HCT116 (cell line): ENCODE results near the gene BET1L. TPM values are rescaled to one million over a fixed set of nuclear protein-coding genes. Genes with fewer than 3 reads are reported as not detected.

ENCODE experiments used
- ATAC-seq: fragments of 200-7000 bp; cut with Tn5 transposase; 2 replicates; pipeline ENCODE4 v1.9.1; 2020; ENCODE audit warnings: mild to moderate bottlenecking, moderate library complexity
- BruUV-seq: library from RNA; stranded (reverse); fragments of 400-500 nt; replicated peaks from 2 replicates; lab custom pipeline; 2021; lab: Mats Ljungman, UMichigan
- CTCF ChIA-PET: fragments of 300-600 bp; sonication (Branson Sonifier 250); formaldehyde crosslinking; loops from one replicate; lab custom pipeline; 2021; ENCODE audit warnings: antibody characterized with exemption; lab: Charles Lee
- POLR2A ChIA-PET: fragments of 300-600, 350-600 bp; sonication (Branson Sonifier 250); formaldehyde crosslinking; loops from one replicate; lab custom pipeline; 2021; ENCODE audit warnings: antibody characterized with exemption; lab: Charles Lee
- RAD21 ChIA-PET, 2 experiments: fragments of 300-600 bp; sonication (Branson Sonifier 250); formaldehyde crosslinking; loops; one replicate each; lab custom pipeline; 2023; ENCODE audit warnings: low total read pairs in 2 of 2; ENCODE audit not compliant: uncharacterized antibody in 2 of 2, unreplicated experiment in 2 of 2, low non-redundant PET in 1 of 2; lab: Charles Lee
- DNase-seq: peaks from one replicate; pipeline ENCODE4 v3.0.0-alpha.2; 2010; ENCODE audit warnings: low read depth, low spot score
- H2AFZ ChIP-seq: fragments of 200-600 bp; shearing (Covaris generic), sonication (generic); 2 replicates; pipeline ENCODE4 v1.6.1; 2017; ENCODE audit warnings: low read depth, mixed run types, mixed read lengths, antibody characterized with exemption, low read length; ENCODE audit not compliant: poor library complexity, severe bottlenecking
- H3K27ac ChIP-seq: 2 replicates; pipeline ENCODE4 v1.5.1; 2012; ENCODE audit warnings: low read depth, low read length
- H3K27me3 ChIP-seq: fragments of 200-600 bp; sonication (generic); 2 replicates; pipeline ENCODE4 v1.6.1; 2016; ENCODE audit warnings: mixed run types, low read length, mixed read lengths; ENCODE audit not compliant: insufficient read depth
- H3K36me3 ChIP-seq, 2 experiments: fragments of 200-500 bp in 1 of 2; fragments of 200-600 bp in 1 of 2; sonication (Bioruptor generic) in 1 of 2; sonication (generic) in 1 of 2; 2 replicates each; pipeline versions ENCODE4 v1.5.1 to v1.6.1; 2014 to 2016; ENCODE audit warnings: low read length in 2 of 2, inconsistent platforms in 1 of 2, mixed read lengths in 1 of 2, mixed run types in 1 of 2; ENCODE audit not compliant: insufficient read depth in 2 of 2, control insufficient read depth in 1 of 2
- H3K4me1 ChIP-seq, 2 experiments: fragments of 200-600 bp in 1 of 2; sonication (generic) in 1 of 2; 2 replicates each; pipeline versions ENCODE4 v1.5.1 to v1.6.1; 2012 to 2017; ENCODE audit warnings: low read length in 2 of 2, inconsistent platforms in 1 of 2, mild to moderate bottlenecking in 1 of 2, mixed read lengths in 1 of 2, mixed run types in 1 of 2, moderate library complexity in 1 of 2; ENCODE audit not compliant: insufficient read depth in 2 of 2, control insufficient read depth in 1 of 2
- H3K4me2 ChIP-seq: fragments of 200-600 bp; sonication (generic); 2 replicates; pipeline ENCODE4 v1.6.1; 2017; ENCODE audit warnings: mixed run types, low read length, mixed read lengths
- H3K4me3 ChIP-seq, 2 experiments: fragments of 200-600 bp in 1 of 2; sonication (generic) in 1 of 2; replicated peaks in 1 of 2; 2 replicates each; pipeline ENCODE4 v1.5.1; 2011 to 2016; ENCODE audit warnings: low read length in 2 of 2, control low read depth in 1 of 2, low read depth in 1 of 2, mild to moderate bottlenecking in 1 of 2, mixed read lengths in 1 of 2, mixed run types in 1 of 2
- H3K79me2 ChIP-seq: fragments of 200-600 bp; sonication (generic); 2 replicates; pipeline ENCODE4 v1.6.1; 2017; ENCODE audit warnings: mild to moderate bottlenecking, mixed run types, low read length, moderate library complexity, mixed read lengths; ENCODE audit not compliant: insufficient read depth
- H3K9ac ChIP-seq: fragments of 200-600 bp; sonication (generic); 2 replicates; pipeline ENCODE4 v1.6.1; 2016; ENCODE audit warnings: low read length, mixed read lengths
- H3K9me2 ChIP-seq: fragments of 200-600 bp; sonication (generic), shearing (Covaris generic); 2 replicates; pipeline ENCODE4 v1.6.1; 2017; ENCODE audit warnings: mixed run types, mild to moderate bottlenecking, moderate library complexity; ENCODE audit not compliant: insufficient read depth
- H3K9me3 ChIP-seq, 2 experiments: fragments of 200-500 bp in 1 of 2; fragments of 200-600 bp in 1 of 2; sonication (Bioruptor generic) in 1 of 2; sonication (generic) in 1 of 2; 2 replicates each; pipeline ENCODE4 v1.6.1; 2014 to 2017; ENCODE audit warnings: low read length in 2 of 2, mixed read lengths in 2 of 2, inconsistent platforms in 1 of 2, low read depth in 1 of 2, mild to moderate bottlenecking in 1 of 2, mixed run types in 1 of 2, moderate library complexity in 1 of 2; ENCODE audit not compliant: control insufficient read depth in 1 of 2, insufficient read depth in 1 of 2
- H4K20me1 ChIP-seq: fragments of 200-600 bp; sonication (generic), shearing (Covaris generic); 2 replicates; pipeline ENCODE4 v1.6.1; 2017; ENCODE audit warnings: mixed run types, mild to moderate bottlenecking, moderate library complexity; ENCODE audit not compliant: insufficient read depth
- CBX3 ChIP-seq: IDR thresholded peaks from 2 replicates; pipeline ENCODE4 v1.6.1; 2012; ENCODE audit warnings: low read depth
- CEBPB ChIP-seq: IDR thresholded peaks from 2 replicates; pipeline ENCODE4 v1.6.1; 2012; ENCODE audit warnings: low read depth
- EZH2 ChIP-seq: fragments of 200-600 bp; sonication (generic); IDR thresholded peaks from 2 replicates; pipeline ENCODE4 v1.6.1; 2017; ENCODE audit warnings: antibody characterized with exemption, mixed run types
- EZH2phosphoT487 ChIP-seq: fragments of 200-600 bp; IDR thresholded peaks from 2 replicates; pipeline ENCODE4 v1.6.1; 2018; ENCODE audit warnings: antibody characterized with exemption, borderline replicate concordance
- FOSL1 ChIP-seq: IDR thresholded peaks from 2 replicates; pipeline ENCODE4 v1.6.1; 2012; ENCODE audit warnings: low read depth
- JUND ChIP-seq: IDR thresholded peaks from 2 replicates; pipeline ENCODE4 v1.6.1; 2012
- POLR2A ChIP-seq: IDR thresholded peaks from 2 replicates; pipeline ENCODE4 v1.7.0; 2011; ENCODE audit warnings: borderline replicate concordance; ENCODE audit not compliant: insufficient read depth, insufficient read length; ENCODE audit errors: extremely low read depth
- POLR2AphosphoS5 ChIP-seq: IDR thresholded peaks from 2 replicates; pipeline ENCODE4 v1.6.1; 2011; ENCODE audit warnings: mild to moderate bottlenecking, low read depth, low read length, moderate library complexity
- RAD21 ChIP-seq: IDR thresholded peaks from 2 replicates; pipeline ENCODE4 v1.6.1; 2012; ENCODE audit warnings: low read depth, mild to moderate bottlenecking
- SIN3A ChIP-seq: IDR thresholded peaks from 2 replicates; pipeline ENCODE4 v1.6.1; 2012; ENCODE audit warnings: low read depth
- SRF ChIP-seq: IDR thresholded peaks from 2 replicates; pipeline ENCODE4 v1.6.1; 2012; ENCODE audit warnings: low read depth
- YY1 ChIP-seq: IDR thresholded peaks from 2 replicates; pipeline ENCODE4 v1.6.1; 2011; ENCODE audit warnings: low read length, low read depth, moderate library complexity, mild to moderate bottlenecking; ENCODE audit not compliant: insufficient replicate concordance; ENCODE audit errors: extremely low read depth
- ZFX ChIP-seq: fragments of 450-650 bp; IDR thresholded peaks from 2 replicates; pipeline ENCODE4 v1.6.1; 2017
- ZNF274 ChIP-seq: fragments of 200-500 bp; sonication (Bioruptor generic); IDR thresholded peaks from 2 replicates; pipeline ENCODE4 v1.6.1; 2014; ENCODE audit warnings: mild to moderate bottlenecking, low read depth, low read length, inconsistent platforms
- intact Hi-C: fragments of 100-400 bp; cut with micrococcal nuclease; formaldehyde crosslinking; loops from 2 replicates; pipeline ENCODE4 v1.10.0; 2022
- total RNA-seq: library from RNA; stranded (reverse); gene quantifications from one replicate; pipeline ENCODE4 v1.2.1, GENCODE V29; 2021; ENCODE audit not compliant: unreplicated experiment
- TF ChIP-seq, protein P1 (sequence below): IDR thresholded peaks from 2 replicates; pipeline ENCODE4 v1.6.1; 2012
- TF ChIP-seq, protein P2 (sequence below): IDR thresholded peaks from 2 replicates; pipeline ENCODE4 v1.6.1; 2012; ENCODE audit warnings: low read depth
- TF ChIP-seq, protein P3 (sequence below): IDR thresholded peaks from 2 replicates; pipeline ENCODE4 v1.6.1; 2011; ENCODE audit warnings: mild to moderate bottlenecking, low read length, moderate library complexity; ENCODE audit not compliant: insufficient replicate concordance; ENCODE audit errors: extremely low read depth

The BET1L gene
- total RNA-seq, 1 experiment from 2014 or later: 49.1 TPM

DNA sequence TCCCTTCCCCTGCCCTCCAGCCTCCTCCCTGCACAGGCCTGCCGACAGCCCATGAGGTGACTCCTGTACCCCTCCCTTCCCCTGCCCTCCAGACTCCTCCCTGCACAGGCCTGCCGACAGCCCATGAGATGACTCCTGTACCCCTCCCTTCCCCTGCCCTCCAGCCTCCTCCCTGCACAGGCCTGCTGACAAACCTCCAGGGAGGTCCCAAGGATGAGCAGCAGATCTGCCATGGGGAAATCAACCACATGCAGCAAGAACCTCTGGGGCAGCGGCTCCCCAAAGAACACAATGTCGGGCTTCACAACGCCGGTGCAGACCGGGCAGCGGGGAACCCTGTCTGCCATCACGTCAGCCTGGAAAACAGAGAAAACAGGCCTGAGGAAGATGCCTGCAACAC is 16.7 kb upstream of the BET1L start:
- Histone ChIP-seq H3K4me2 (no peak overlapping the region), H2AFZ (no peak overlapping the region), H4K20me1 (no peaks in the 10 kb centered on the region), H3K4me3 (no peak overlapping the region), H3K4me1 (no peaks in the 10 kb centered on the region), H3K27me3 (no peaks in the 10 kb centered on the region), H3K36me3 (no peaks in the 10 kb centered on the region), H3K79me2 (no peaks in the 10 kb centered on the region), H3K9me2 (no peaks in the 10 kb centered on the region), H3K9me3 (no peaks in the 10 kb centered on the region), H3K27ac (no peak overlapping the region), H3K9ac (no peak overlapping the region)
- no TSS peak for BruUV-seq
- CTCF ChIA-PET: no interaction called here
- no peak for TF ChIP-seq POLR2AphosphoS5
- no peak for TF ChIP-seq SIN3A
- TF ChIP-seq EZH2phosphoT487: no peak
- TF ChIP-seq POLR2A: no peak
- no peak for TF ChIP-seq CEBPB
- no peak for TF ChIP-seq ZFX
- TF ChIP-seq, protein P1, sequence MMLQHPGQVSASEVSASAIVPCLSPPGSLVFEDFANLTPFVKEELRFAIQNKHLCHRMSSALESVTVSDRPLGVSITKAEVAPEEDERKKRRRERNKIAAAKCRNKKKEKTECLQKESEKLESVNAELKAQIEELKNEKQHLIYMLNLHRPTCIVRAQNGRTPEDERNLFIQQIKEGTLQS: no peak
- no peak for TF ChIP-seq ZNF274
- no peak for TF ChIP-seq SRF
- TF ChIP-seq JUND: no peak
- no peak for TF ChIP-seq FOSL1
- TF ChIP-seq, protein P2, sequence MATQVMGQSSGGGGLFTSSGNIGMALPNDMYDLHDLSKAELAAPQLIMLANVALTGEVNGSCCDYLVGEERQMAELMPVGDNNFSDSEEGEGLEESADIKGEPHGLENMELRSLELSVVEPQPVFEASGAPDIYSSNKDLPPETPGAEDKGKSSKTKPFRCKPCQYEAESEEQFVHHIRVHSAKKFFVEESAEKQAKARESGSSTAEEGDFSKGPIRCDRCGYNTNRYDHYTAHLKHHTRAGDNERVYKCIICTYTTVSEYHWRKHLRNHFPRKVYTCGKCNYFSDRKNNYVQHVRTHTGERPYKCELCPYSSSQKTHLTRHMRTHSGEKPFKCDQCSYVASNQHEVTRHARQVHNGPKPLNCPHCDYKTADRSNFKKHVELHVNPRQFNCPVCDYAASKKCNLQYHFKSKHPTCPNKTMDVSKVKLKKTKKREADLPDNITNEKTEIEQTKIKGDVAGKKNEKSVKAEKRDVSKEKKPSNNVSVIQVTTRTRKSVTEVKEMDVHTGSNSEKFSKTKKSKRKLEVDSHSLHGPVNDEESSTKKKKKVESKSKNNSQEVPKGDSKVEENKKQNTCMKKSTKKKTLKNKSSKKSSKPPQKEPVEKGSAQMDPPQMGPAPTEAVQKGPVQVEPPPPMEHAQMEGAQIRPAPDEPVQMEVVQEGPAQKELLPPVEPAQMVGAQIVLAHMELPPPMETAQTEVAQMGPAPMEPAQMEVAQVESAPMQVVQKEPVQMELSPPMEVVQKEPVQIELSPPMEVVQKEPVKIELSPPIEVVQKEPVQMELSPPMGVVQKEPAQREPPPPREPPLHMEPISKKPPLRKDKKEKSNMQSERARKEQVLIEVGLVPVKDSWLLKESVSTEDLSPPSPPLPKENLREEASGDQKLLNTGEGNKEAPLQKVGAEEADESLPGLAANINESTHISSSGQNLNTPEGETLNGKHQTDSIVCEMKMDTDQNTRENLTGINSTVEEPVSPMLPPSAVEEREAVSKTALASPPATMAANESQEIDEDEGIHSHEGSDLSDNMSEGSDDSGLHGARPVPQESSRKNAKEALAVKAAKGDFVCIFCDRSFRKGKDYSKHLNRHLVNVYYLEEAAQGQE: no peak
- TF ChIP-seq, protein P3, sequence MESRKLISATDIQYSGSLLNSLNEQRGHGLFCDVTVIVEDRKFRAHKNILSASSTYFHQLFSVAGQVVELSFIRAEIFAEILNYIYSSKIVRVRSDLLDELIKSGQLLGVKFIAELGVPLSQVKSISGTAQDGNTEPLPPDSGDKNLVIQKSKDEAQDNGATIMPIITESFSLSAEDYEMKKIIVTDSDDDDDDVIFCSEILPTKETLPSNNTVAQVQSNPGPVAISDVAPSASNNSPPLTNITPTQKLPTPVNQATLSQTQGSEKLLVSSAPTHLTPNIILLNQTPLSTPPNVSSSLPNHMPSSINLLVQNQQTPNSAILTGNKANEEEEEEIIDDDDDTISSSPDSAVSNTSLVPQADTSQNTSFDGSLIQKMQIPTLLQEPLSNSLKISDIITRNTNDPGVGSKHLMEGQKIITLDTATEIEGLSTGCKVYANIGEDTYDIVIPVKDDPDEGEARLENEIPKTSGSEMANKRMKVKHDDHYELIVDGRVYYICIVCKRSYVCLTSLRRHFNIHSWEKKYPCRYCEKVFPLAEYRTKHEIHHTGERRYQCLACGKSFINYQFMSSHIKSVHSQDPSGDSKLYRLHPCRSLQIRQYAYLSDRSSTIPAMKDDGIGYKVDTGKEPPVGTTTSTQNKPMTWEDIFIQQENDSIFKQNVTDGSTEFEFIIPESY: no peak
- TF ChIP-seq EZH2: no peak
- no peak for TF ChIP-seq YY1
- no peak for TF ChIP-seq RAD21
- TF ChIP-seq CBX3: no peak
- POLR2A ChIA-PET: interaction anchor here (0.6 kb wide), 1 partner anchor 10 kb away, joined by 3 read pairs; no protein-coding TSS in a partner anchor
- intact Hi-C loops: no loop called here
- DNase-seq (no peak), ATAC-seq (no peak)
- RAD21 ChIA-PET: no interaction called here
